HEK293 (cell line): ENCODE results near the gene RPS6KA2.

ENCODE experiments used
- EGR2 ChIP-seq: fragments of 450-650 bp; formaldehyde crosslinking; IDR thresholded peaks from 2 replicates; pipeline ENCODE4 v1.5.1; 2016; ENCODE audit warnings: low read depth, missing biosample characterization, missing genetic modification characterization
- FEZF1 ChIP-seq: fragments of 450-650 bp; formaldehyde crosslinking; IDR thresholded peaks from 2 replicates; pipeline ENCODE4 v1.5.1; 2016; ENCODE audit warnings: missing biosample characterization, missing genetic modification characterization
- MZF1 ChIP-seq: fragments of 450-650 bp; formaldehyde crosslinking; IDR thresholded peaks from 2 replicates; pipeline ENCODE4 v1.5.1; 2017; ENCODE audit warnings: missing biosample characterization, missing genetic modification characterization, borderline replicate concordance
- PBX3 ChIP-seq: sonication (generic); formaldehyde crosslinking; IDR thresholded peaks from 2 replicates; pipeline ENCODE4 v1.8.1; 2022; ENCODE audit warnings: mild to moderate bottlenecking, moderate library complexity, missing genetic modification reagents
- REPIN1 ChIP-seq: fragments of 450-650 bp; formaldehyde crosslinking; IDR thresholded peaks from 2 replicates; pipeline ENCODE4 v1.5.1; 2017; ENCODE audit warnings: missing biosample characterization, missing genetic modification characterization, low read depth
- REST ChIP-seq: fragments of 450-650 bp; formaldehyde crosslinking; IDR thresholded peaks from 2 replicates; pipeline ENCODE4 v1.5.1; 2016; ENCODE audit warnings: missing biosample characterization, missing genetic modification characterization
- SALL2 ChIP-seq: fragments of 450-650 bp; formaldehyde crosslinking; IDR thresholded peaks from 2 replicates; pipeline ENCODE4 v1.5.0; 2017; ENCODE audit warnings: missing biosample characterization, mild to moderate bottlenecking, missing genetic modification characterization, borderline replicate concordance
- SCRT2 ChIP-seq: fragments of 450-650 bp; formaldehyde crosslinking; IDR thresholded peaks from 2 replicates; pipeline ENCODE4 v1.5.1; 2016; ENCODE audit warnings: missing biosample characterization, missing genetic modification characterization
- SP3 ChIP-seq: fragments of 450-650 bp; formaldehyde crosslinking; IDR thresholded peaks from 2 replicates; pipeline ENCODE4 v1.5.1; 2016; ENCODE audit warnings: missing biosample characterization, missing genetic modification characterization
- TCF7L2 ChIP-seq: IDR thresholded peaks from 2 replicates; pipeline ENCODE4 v1.6.1; 2011; ENCODE audit warnings: low read depth, mild to moderate bottlenecking, inconsistent platforms, low read length, moderate library complexity, borderline replicate concordance
- ZBTB6 ChIP-seq: fragments of 450-650 bp; formaldehyde crosslinking; IDR thresholded peaks from 2 replicates; pipeline ENCODE4 v1.5.1; 2017; ENCODE audit warnings: missing biosample characterization, missing genetic modification characterization
- ZBTB7A ChIP-seq: fragments of 450-650 bp; formaldehyde crosslinking; IDR thresholded peaks from 2 replicates; pipeline ENCODE4 v1.5.1; 2016; ENCODE audit warnings: low read depth, missing biosample characterization, missing genetic modification characterization
- ZBTB8A ChIP-seq: fragments of 450-650 bp; formaldehyde crosslinking; IDR thresholded peaks from 2 replicates; pipeline ENCODE4 v1.5.1; 2016; ENCODE audit warnings: missing biosample characterization, missing genetic modification characterization
- ZFHX2 ChIP-seq: fragments of 450-650 bp; formaldehyde crosslinking; conservative IDR thresholded peaks from 2 replicates; pipeline ENCODE4 v1.5.1; 2016; ENCODE audit warnings: missing biosample characterization, missing genetic modification characterization
- ZFP3 ChIP-seq: fragments of 450-650 bp; formaldehyde crosslinking; IDR thresholded peaks from 2 replicates; pipeline ENCODE4 v1.5.1; 2016; ENCODE audit warnings: low read depth, missing biosample characterization, missing genetic modification characterization
- ZFP69B ChIP-seq: fragments of 450-650 bp; formaldehyde crosslinking; IDR thresholded peaks from 2 replicates; pipeline ENCODE4 v1.5.1; 2016; ENCODE audit warnings: missing biosample characterization, missing genetic modification characterization
- ZNF121 ChIP-seq: fragments of 450-650 bp; formaldehyde crosslinking; IDR thresholded peaks from 2 replicates; pipeline ENCODE4 v1.5.1; 2016; ENCODE audit warnings: missing biosample characterization, missing genetic modification characterization
- ZNF18 ChIP-seq: fragments of 450-650 bp; formaldehyde crosslinking; IDR thresholded peaks from 2 replicates; pipeline ENCODE4 v1.5.1; 2016; ENCODE audit warnings: missing biosample characterization, missing genetic modification characterization
- ZNF184 ChIP-seq: fragments of 450-650 bp; IDR thresholded peaks from 2 replicates; pipeline ENCODE4 v1.5.1; 2018; ENCODE audit warnings: missing biosample characterization, mild to moderate bottlenecking, missing genetic modification characterization
- ZNF19 ChIP-seq: fragments of 450-650 bp; formaldehyde crosslinking; IDR thresholded peaks from 2 replicates; pipeline ENCODE4; 2016; ENCODE audit warnings: missing biosample characterization, missing genetic modification characterization, low read depth
- ZNF214 ChIP-seq: fragments of 450-650 bp; formaldehyde crosslinking; IDR thresholded peaks from 2 replicates; pipeline ENCODE4 v1.5.1; 2017; ENCODE audit warnings: missing biosample characterization, mild to moderate bottlenecking, missing genetic modification characterization, borderline replicate concordance
- ZNF311 ChIP-seq: fragments of 450-650 bp; formaldehyde crosslinking; IDR thresholded peaks from 2 replicates; pipeline ENCODE4 v1.5.1; 2017; ENCODE audit warnings: missing biosample characterization, missing genetic modification characterization, borderline replicate concordance
- ZNF341 ChIP-seq: fragments of 450-650 bp; formaldehyde crosslinking; IDR thresholded peaks from 2 replicates; pipeline ENCODE4; 2016; ENCODE audit warnings: low read depth, missing biosample characterization, missing genetic modification characterization
- ZNF416 ChIP-seq: fragments of 450-650 bp; formaldehyde crosslinking; IDR thresholded peaks from 2 replicates; pipeline ENCODE4 v1.5.1; 2016; ENCODE audit warnings: missing biosample characterization, missing genetic modification characterization
- ZNF513 ChIP-seq: fragments of 450-650 bp; IDR thresholded peaks from 2 replicates; pipeline ENCODE4 v1.5.1; 2018; ENCODE audit warnings: missing biosample characterization, missing genetic modification characterization
- ZNF561 ChIP-seq: fragments of 450-650 bp; IDR thresholded peaks from 2 replicates; pipeline ENCODE4 v1.5.1; 2018; ENCODE audit warnings: missing biosample characterization, missing genetic modification characterization, borderline replicate concordance
- ZNF629 ChIP-seq: fragments of 450-650 bp; formaldehyde crosslinking; IDR thresholded peaks from 2 replicates; pipeline ENCODE4 v1.5.1; 2017; ENCODE audit warnings: missing biosample characterization, missing genetic modification characterization
- ZNF791 ChIP-seq: fragments of 450-650 bp; formaldehyde crosslinking; IDR thresholded peaks from 2 replicates; pipeline ENCODE4 v1.5.1; 2016; ENCODE audit warnings: missing biosample characterization, missing genetic modification characterization
- ZNF792 ChIP-seq: fragments of 450-650 bp; formaldehyde crosslinking; IDR thresholded peaks from 2 replicates; pipeline ENCODE4 v1.5.1; 2016; ENCODE audit warnings: missing biosample characterization, missing genetic modification characterization
- ZSCAN23 ChIP-seq: fragments of 450-650 bp; formaldehyde crosslinking; IDR thresholded peaks from 2 replicates; pipeline ENCODE4 v1.5.1; 2016; ENCODE audit warnings: missing biosample characterization, missing genetic modification characterization
- ZSCAN4 ChIP-seq: fragments of 450-650 bp; formaldehyde crosslinking; IDR thresholded peaks from 2 replicates; pipeline ENCODE4 v1.5.1; 2017; ENCODE audit warnings: missing biosample characterization, missing genetic modification characterization

The RPS6KA2 gene

GRCh38 chr6:166402582-166403277 is 224.3 kb downstream of the RPS6KA2 start (continued):
- no peak for TF ChIP-seq SALL2 (tag by site-specific recombination)
- TF ChIP-seq PBX3 (CRISPR knock-in tag), result no peak
- peak; percentile 81 for TF ChIP-seq ZNF18 (tag by site-specific recombination)
- TF ChIP-seq ZNF416, result no peak
- TF ChIP-seq ZNF121 (tag by site-specific recombination), result no peak
- no peak for TF ChIP-seq ZBTB6 (tag by site-specific recombination)
- no peak for TF ChIP-seq ZNF311 (tag by site-specific recombination)
- TF ChIP-seq TCF7L2, result no peak
- TF ChIP-seq ZNF214, result no peak
- no peak for TF ChIP-seq ZFP3 (tag by site-specific recombination)
- no peak for TF ChIP-seq SP3 (tag by site-specific recombination)
- TF ChIP-seq ZNF561 (tag by site-specific recombination), result 0 out of 2 replicates have a peak, but pooled peaks have one; percentile 34
- peak; percentile 50; the same call in 1 of the 2 replicates for TF ChIP-seq ZNF513
- no peak for TF ChIP-seq ZFP69B (tag by site-specific recombination)
- TF ChIP-seq ZFHX2 (tag by site-specific recombination), result no peak
- TF ChIP-seq SCRT2, result no peak
- peak; percentile 92 for TF ChIP-seq FEZF1 (tag by site-specific recombination)
- no peak for TF ChIP-seq ZNF792 (tag by site-specific recombination)
- TF ChIP-seq REPIN1, result no peak
- no peak for TF ChIP-seq ZNF184 (tag by site-specific recombination)
- no peak for TF ChIP-seq ZBTB7A (tag by site-specific recombination)
- TF ChIP-seq ZNF629 (tag by site-specific recombination), result peak; percentile 26; the same call in 1 of the 2 replicates
- TF ChIP-seq ZNF19, result no peak
- TF ChIP-seq ZSCAN4 (tag by site-specific recombination), result peak; percentile 54
- TF ChIP-seq REST (tag by site-specific recombination), result no peak
- no peak for TF ChIP-seq ZNF791
- TF ChIP-seq ZNF341, result no peak
- TF ChIP-seq ZSCAN23 (tag by site-specific recombination), result no peak
- TF ChIP-seq MZF1 (tag by site-specific recombination), result peak; percentile 62; the same call in 1 of the 2 replicates
- TF ChIP-seq ZBTB8A (tag by site-specific recombination), result peak; percentile 67
- no peak for TF ChIP-seq EGR2 (tag by site-specific recombination)
